ENCODE data around the gene KRTAP10-1. TPM values are rescaled to one million over a fixed set of nuclear protein-coding genes. Genes with fewer than 3 reads are reported as not detected.

The KRTAP10-1 gene
- total and polyA plus RNA-seq, 2 of the 13 experiments (the other 11 are each of a cell fraction or from before 2014, with no cell fraction given): not detected

DNA sequence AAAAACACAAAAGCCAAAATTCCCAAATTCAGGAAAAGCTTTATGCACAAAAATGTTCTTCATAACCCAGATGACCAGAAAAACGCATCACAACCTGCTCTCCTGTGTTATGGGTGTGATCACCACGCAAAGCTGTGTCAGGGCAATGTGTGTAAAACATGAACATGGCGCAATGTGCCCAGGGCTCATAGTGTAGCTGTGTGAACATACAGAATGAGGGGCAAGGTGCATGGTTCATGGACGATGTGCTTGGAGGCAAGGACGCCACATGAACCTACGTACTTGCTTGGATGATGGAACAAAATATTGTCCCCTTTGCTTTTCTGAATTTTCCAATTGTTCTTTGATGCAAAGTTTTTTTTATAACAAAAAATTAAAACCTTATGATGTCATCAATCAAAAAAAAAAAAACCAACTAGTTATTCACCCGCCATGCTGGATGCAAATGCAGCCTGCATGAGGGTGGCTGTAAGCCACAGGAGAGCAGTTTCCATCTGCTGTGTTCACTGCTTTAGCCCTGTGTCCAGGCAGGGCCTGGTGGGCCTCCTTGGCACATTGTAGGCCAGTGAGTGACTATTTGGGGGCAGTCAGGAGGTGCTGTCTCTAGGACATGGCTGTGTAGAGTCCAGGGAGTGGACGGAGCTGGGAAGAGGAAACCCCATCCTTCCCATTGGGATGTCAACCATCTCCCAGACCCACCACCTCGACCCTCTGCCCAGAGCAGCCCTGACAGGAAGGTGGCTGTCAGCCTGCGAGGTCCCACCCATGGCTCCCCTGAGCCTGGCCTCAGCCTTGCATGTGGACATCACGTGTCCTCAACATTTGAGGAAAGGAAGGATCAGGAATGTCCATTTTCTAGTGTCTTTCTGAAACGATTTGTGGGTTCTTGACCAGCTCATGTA lies 13.6 kb downstream of the KRTAP10-1 start (continued):
- no peak for TF ChIP-seq FOXJ3 (CRISPR knock-in tag; IDR thresholded peaks at IDR 0.05; ENCODE audit: borderline replicate concordance)
- TF ChIP-seq, protein P1, sequence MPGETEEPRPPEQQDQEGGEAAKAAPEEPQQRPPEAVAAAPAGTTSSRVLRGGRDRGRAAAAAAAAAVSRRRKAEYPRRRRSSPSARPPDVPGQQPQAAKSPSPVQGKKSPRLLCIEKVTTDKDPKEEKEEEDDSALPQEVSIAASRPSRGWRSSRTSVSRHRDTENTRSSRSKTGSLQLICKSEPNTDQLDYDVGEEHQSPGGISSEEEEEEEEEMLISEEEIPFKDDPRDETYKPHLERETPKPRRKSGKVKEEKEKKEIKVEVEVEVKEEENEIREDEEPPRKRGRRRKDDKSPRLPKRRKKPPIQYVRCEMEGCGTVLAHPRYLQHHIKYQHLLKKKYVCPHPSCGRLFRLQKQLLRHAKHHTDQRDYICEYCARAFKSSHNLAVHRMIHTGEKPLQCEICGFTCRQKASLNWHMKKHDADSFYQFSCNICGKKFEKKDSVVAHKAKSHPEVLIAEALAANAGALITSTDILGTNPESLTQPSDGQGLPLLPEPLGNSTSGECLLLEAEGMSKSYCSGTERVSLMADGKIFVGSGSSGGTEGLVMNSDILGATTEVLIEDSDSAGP (CRISPR knock-in tag; IDR thresholded peaks at IDR 0.05; ENCODE audit: borderline replicate concordance): no peak
- peak; percentile 80; the same call in 1 of the 2 replicates for TF ChIP-seq ATF7 (IDR thresholded peaks at IDR 0.05)
- TF ChIP-seq ATF7 (CRISPR knock-in tag; IDR thresholded peaks at IDR 0.05): no peak

DNA sequence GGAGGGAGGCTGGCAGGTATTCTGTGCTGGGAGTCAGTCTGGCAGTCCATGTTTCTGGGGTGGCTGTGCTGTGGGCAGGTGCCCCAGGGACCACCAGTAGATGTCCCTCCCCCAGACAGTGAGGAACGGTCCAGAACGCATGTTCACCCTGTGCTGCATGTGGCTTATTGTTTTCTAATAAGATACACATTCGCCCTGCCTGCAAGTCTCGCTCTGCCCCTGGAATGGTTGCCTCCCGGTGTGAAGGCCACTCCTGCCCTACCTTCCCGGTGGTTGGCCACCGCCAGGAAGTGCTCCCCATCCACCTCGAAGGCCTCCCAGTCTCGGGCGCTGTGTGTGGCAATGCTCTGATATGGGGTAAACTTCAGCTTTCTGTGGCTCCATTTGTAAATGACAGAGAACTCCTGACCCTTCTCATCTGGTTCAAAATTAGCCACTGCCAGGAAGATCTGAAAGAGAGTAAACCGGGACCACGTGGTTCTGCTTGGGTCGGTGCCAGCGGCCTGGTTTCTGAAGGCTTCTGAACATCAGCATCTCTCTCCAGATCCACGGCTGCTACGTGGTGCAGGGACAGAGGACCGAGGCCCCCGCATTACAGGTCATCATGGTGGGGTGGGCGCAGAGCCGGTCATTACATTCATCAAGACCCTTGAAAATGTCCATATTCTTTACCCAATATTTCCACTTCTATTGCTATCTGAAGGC lies 14.5 kb downstream of the KRTAP10-1 start:
- Histone ChIP-seq H2AFZ (ENCODE audit: low read length) (no peak overlapping the region), H3K4me2 (ENCODE audit: low read depth, low read length) (peak overlapping the region; percentile 9; the same call in 1 of the 2 replicates), H3K36me3 (replicated peaks in 1 of 2; ENCODE audit: control insufficient read depth in 1 of 2, insufficient read depth in 2 of 2, low read length in 2 of 2) (no peaks in the 10 kb centered on the region), H3K27me3 (ENCODE audit: control insufficient read depth in 1 of 2, insufficient read depth in 2 of 2, low read length in 2 of 2) (peaks cover 0 to 6% of the 10 kb centered on the region in 2 experiments; a peak in 1 of 5 replicates), H3K27ac (ENCODE audit: extremely low read length, insufficient read depth, low read length) (no peak overlapping the region), H3K4me1 (ENCODE audit: insufficient read depth, low read length) (peaks cover 21% of the 10 kb centered on the region), H3K4me3 (replicated peaks in 1 of 3; ENCODE audit: insufficient read depth in 1 of 3, low read depth in 2 of 3, low read length in 3 of 3) (no peak overlapping the region), H3K9me3 (ENCODE audit: low read length) (no peaks in the 10 kb centered on the region), H4K20me1 (ENCODE audit: insufficient read depth, low read length) (no peaks in the 10 kb centered on the region), H3K79me2 (ENCODE audit: insufficient read depth, low read length) (no peaks in the 10 kb centered on the region), H3K9ac (ENCODE audit: insufficient read depth, low read depth, low read length) (no peak overlapping the region)
- CTCF ChIA-PET (ENCODE audit: low intra/inter-chr PET ratio, low total read pairs): no interaction called here
- WGBS (ENCODE audit: low lambda C conversion rate): 60% methylated on average over 8 of the region's 20 CpGs
- POLR2A ChIA-PET: no interaction called here
- in situ Hi-C loops (cut with HindIII; ENCODE audit: extremely low pct_ligation_motif_present, low pct_unique_long_range_greater_than_20kb): no loop called here
- DNase-seq (ENCODE audit: low spot score): peak; percentile 23
- intact Hi-C loops (cut with micrococcal nuclease; ENCODE audit: unreplicated experiment): no loop called here
- no peak for ATAC-seq
- BruUV-seq (replicated peaks): no TSS peak
- FAIRE-seq: no peak
- TF ChIP-seq, protein P2, sequence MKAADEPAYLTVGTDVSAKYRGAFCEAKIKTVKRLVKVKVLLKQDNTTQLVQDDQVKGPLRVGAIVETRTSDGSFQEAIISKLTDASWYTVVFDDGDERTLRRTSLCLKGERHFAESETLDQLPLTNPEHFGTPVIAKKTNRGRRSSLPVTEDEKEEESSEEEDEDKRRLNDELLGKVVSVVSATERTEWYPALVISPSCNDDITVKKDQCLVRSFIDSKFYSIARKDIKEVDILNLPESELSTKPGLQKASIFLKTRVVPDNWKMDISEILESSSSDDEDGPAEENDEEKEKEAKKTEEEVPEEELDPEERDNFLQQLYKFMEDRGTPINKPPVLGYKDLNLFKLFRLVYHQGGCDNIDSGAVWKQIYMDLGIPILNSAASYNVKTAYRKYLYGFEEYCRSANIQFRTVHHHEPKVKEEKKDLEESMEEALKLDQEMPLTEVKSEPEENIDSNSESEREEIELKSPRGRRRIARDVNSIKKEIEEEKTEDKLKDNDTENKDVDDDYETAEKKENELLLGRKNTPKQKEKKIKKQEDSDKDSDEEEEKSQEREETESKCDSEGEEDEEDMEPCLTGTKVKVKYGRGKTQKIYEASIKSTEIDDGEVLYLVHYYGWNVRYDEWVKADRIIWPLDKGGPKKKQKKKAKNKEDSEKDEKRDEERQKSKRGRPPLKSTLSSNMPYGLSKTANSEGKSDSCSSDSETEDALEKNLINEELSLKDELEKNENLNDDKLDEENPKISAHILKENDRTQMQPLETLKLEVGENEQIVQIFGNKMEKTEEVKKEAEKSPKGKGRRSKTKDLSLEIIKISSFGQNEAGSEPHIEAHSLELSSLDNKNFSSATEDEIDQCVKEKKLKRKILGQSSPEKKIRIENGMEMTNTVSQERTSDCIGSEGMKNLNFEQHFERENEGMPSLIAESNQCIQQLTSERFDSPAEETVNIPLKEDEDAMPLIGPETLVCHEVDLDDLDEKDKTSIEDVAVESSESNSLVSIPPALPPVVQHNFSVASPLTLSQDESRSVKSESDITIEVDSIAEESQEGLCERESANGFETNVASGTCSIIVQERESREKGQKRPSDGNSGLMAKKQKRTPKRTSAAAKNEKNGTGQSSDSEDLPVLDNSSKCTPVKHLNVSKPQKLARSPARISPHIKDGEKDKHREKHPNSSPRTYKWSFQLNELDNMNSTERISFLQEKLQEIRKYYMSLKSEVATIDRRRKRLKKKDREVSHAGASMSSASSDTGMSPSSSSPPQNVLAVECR (CRISPR knock-in tag; IDR thresholded peaks at IDR 0.05; ENCODE audit: borderline replicate concordance): 0 out of 2 replicates have a peak, but pooled peaks have one; percentile 16
- no peak for TF ChIP-seq U2AF2 (IDR thresholded peaks at IDR 0.05; ENCODE audit: low read depth, low read length)
- no peak for TF ChIP-seq NCOA2 (CRISPR knock-in tag; IDR thresholded peaks at IDR 0.05)
- no peak for TF ChIP-seq ZNF333 (CRISPR knock-in tag; IDR thresholded peaks at IDR 0.05; ENCODE audit: borderline replicate concordance)
- TF ChIP-seq PHF8 (CRISPR knock-in tag; IDR thresholded peaks at IDR 0.05): no peak
- no peak for TF ChIP-seq ZNF550 (CRISPR knock-in tag; IDR thresholded peaks at IDR 0.05; ENCODE audit: borderline replicate concordance)

All from HepG2 (cell line).